ENCODE data around the gene SYNGR3. TPM values are rescaled to one million over a fixed set of nuclear protein-coding genes. Genes with fewer than 3 reads are reported as not detected.

The SYNGR3 gene
- total and polyA plus RNA-seq, 2 of the 13 experiments (the other 11 are each of a cell fraction or from before 2014, with no cell fraction given): 0.97 to 5.7 TPM

GRCh38 chr16:1992704-1993317 is 3.0 kb downstream of the SYNGR3 start:
- Histone ChIP-seq H3K9me3 (ENCODE audit: low read length) (no peaks in the 10 kb centered on the region), H3K4me3 (replicated peaks in 1 of 3; ENCODE audit: insufficient read depth in 1 of 3, low read depth in 2 of 3, low read length in 3 of 3) (0 out of 6 replicates have a peak overlapping the region, but pooled peaks of 1 of the 3 experiments have one; percentile 5), H3K27ac (ENCODE audit: extremely low read length, insufficient read depth, low read length) (no peak overlapping the region), H3K36me3 (replicated peaks in 1 of 2; ENCODE audit: control insufficient read depth in 1 of 2, insufficient read depth in 2 of 2, low read length in 2 of 2) (no peaks in the 10 kb centered on the region; a peak in 2 of 5 replicates), H3K79me2 (ENCODE audit: insufficient read depth, low read length) (no peaks in the 10 kb centered on the region), H2AFZ (ENCODE audit: low read length) (no peak overlapping the region), H3K27me3 (ENCODE audit: control insufficient read depth in 1 of 2, insufficient read depth in 2 of 2, low read length in 2 of 2) (peaks cover 0 to 8% of the 10 kb centered on the region in 2 experiments; a peak in 2 of 5 replicates), H3K4me2 (ENCODE audit: low read depth, low read length) (no peak overlapping the region), H3K9ac (ENCODE audit: insufficient read depth, low read depth, low read length) (no peak overlapping the region), H3K4me1 (ENCODE audit: insufficient read depth, low read length) (peaks cover 46% of the 10 kb centered on the region), H4K20me1 (ENCODE audit: insufficient read depth, low read length) (no peaks in the 10 kb centered on the region)
- no TSS peak for BruUV-seq (replicated peaks)
- in situ Hi-C loops (cut with HindIII; ENCODE audit: extremely low pct_ligation_motif_present, low pct_unique_long_range_greater_than_20kb) (no loop called here), intact Hi-C loops (cut with micrococcal nuclease; ENCODE audit: unreplicated experiment) (no loop called here)
- 90% methylated on average over 21 of the region's 50 CpGs for WGBS (ENCODE audit: low lambda C conversion rate)
- no peak for TF ChIP-seq TRIM22 (IDR thresholded peaks at IDR 0.05)
- no peak for TF ChIP-seq CREB1 (IDR thresholded peaks at IDR 0.05)
- no peak for TF ChIP-seq CREB1 (CRISPR knock-in tag; IDR thresholded peaks at IDR 0.05)
- no peak for TF ChIP-seq EED (CRISPR knock-in tag; IDR thresholded peaks at IDR 0.05)
- TF ChIP-seq SSRP1 (CRISPR knock-in tag; IDR thresholded peaks at IDR 0.05): no peak
- TF ChIP-seq RERE (CRISPR knock-in tag; IDR thresholded peaks at IDR 0.05; ENCODE audit: low read depth): no peak
- no peak for TF ChIP-seq HNF4A (CRISPR knock-in tag; IDR thresholded peaks at IDR 0.05)
- no peak for TF ChIP-seq MXD1 (CRISPR knock-in tag; IDR thresholded peaks at IDR 0.05)
- TF ChIP-seq ZNF766 (CRISPR knock-in tag; IDR thresholded peaks at IDR 0.05; ENCODE audit: borderline replicate concordance): no peak
- TF ChIP-seq HNRNPL (IDR thresholded peaks at IDR 0.05; ENCODE audit: low read depth, low read length): 0 out of 2 replicates have a peak, but pooled peaks have one; percentile 22
- TF ChIP-seq NR2C2 (CRISPR knock-in tag; IDR thresholded peaks at IDR 0.05; ENCODE audit: borderline replicate concordance): no peak
- TF ChIP-seq DBP (CRISPR knock-in tag; IDR thresholded peaks at IDR 0.05; ENCODE audit: not compliant biosample characterization): no peak
- TF ChIP-seq PHF8 (CRISPR knock-in tag; IDR thresholded peaks at IDR 0.05): 0 out of 2 replicates have a peak, but pooled peaks have one; percentile 3
- TF ChIP-seq MZF1 (CRISPR knock-in tag; IDR thresholded peaks at IDR 0.05; ENCODE audit: borderline replicate concordance): no peak
- DNase-seq (ENCODE audit: low spot score) (no peak), ATAC-seq (no peak), FAIRE-seq (no peak)
- ChIA-PET POLR2A (interaction anchor here (0.9 to 2.6 kb wide), 4 partner anchors 8 to 52 kb away, joined by 3 to 16 read pairs (median 10); partner anchors contain the start of genes GFER, RPS2 and TBL3), CTCF (ENCODE audit: low intra/inter-chr PET ratio, low total read pairs) (no interaction called here)

All from HepG2 (cell line).